Spinal cord (tissue), 10 donors: Measurements from ENCODE around the gene EGFL6. TPM values are rescaled to one million over a fixed set of nuclear protein-coding genes. Genes with fewer than 3 reads are reported as not detected.
A peak's percentile ranks its signal among the peaks of the same experiment; 100 is the strongest.

Source experiments
- DNase-seq, 6 donors: peaks; one replicate each; pipeline versions ENCODE4 v3.0.0 to v3.0.0-alpha.2; 2013 to 2015; ENCODE audit warnings: low spot score in 6 of 6, low read depth in 4 of 6
- H3K27ac ChIP-seq: one replicate; pipeline ENCODE4 v1.5.1; 2013; ENCODE audit warnings: low read depth, low read length, control low read depth
- H3K27me3 ChIP-seq: one replicate; pipeline ENCODE4 v1.6.1; 2013; ENCODE audit warnings: low read length; ENCODE audit not compliant: control insufficient read depth, insufficient read depth
- H3K36me3 ChIP-seq: one replicate; pipeline ENCODE4 v1.6.1; 2013; ENCODE audit warnings: low read length; ENCODE audit not compliant: control insufficient read depth, insufficient read depth
- H3K4me1 ChIP-seq: one replicate; pipeline ENCODE4 v1.6.1; 2013; ENCODE audit warnings: low read length; ENCODE audit not compliant: control insufficient read depth, insufficient read depth
- H3K4me3 ChIP-seq: one replicate; pipeline ENCODE4 v1.5.1; 2013; ENCODE audit warnings: low read depth, low read length, control low read depth
- H3K9me3 ChIP-seq: one replicate; pipeline ENCODE4 v1.6.1; 2013; ENCODE audit warnings: low read length; ENCODE audit not compliant: control insufficient read depth, insufficient read depth
- WGBS: methylation state at CpG from one replicate; pipeline ENCODE4 v1.1.5; 2013; ENCODE audit warnings: missing lambda C conversion rate; ENCODE audit not compliant: insufficient coverage; 5-methylcytosine and 5-hydroxymethylcytosine counted together
- polyA plus RNA-seq, 2 donors: library from polyadenylated mRNA; unstranded; fragments of 120-200 nt; gene quantifications; one replicate each; pipeline ENCODE4 v1.2.1, GENCODE V29; 2013; ENCODE audit not compliant: insufficient read length in 2 of 2
- total RNA-seq, 2 donors: library from RNA; depleted of rRNA in 1 of 2; stranded (reverse); fragments of 120-200 nt in 1 of 2; fragments of >200 nt in 1 of 2; gene quantifications; one replicate each; pipeline versions ENCODE4 v1.2.3 to v1.2.4, GENCODE V29; 2013 to 2014
- donor health status: healthy.

Gene EGFL6
- total and polyA plus RNA-seq, 4 donors, result 12.7 to 27.8 (median 18.3) TPM

- no peak overlapping the region for H3K4me3 ChIP-seq
- peaks cover 38% of the 10 kb centered on the region for H3K27me3 ChIP-seq
- H3K4me1 ChIP-seq, result no peaks in the 10 kb centered on the region
- no peak overlapping the region for H3K27ac ChIP-seq
- H3K9me3 ChIP-seq, result no peaks in the 10 kb centered on the region
- H3K36me3 ChIP-seq, result no peaks in the 10 kb centered on the region
- DNase-seq, result no peak
- 93% methylated on average over 2 of the region's 2 CpGs for WGBS
Observed at GRCh38 chrX:13540602-13541001, 28.8 kb upstream of the EGFL6 start.

DNA sequence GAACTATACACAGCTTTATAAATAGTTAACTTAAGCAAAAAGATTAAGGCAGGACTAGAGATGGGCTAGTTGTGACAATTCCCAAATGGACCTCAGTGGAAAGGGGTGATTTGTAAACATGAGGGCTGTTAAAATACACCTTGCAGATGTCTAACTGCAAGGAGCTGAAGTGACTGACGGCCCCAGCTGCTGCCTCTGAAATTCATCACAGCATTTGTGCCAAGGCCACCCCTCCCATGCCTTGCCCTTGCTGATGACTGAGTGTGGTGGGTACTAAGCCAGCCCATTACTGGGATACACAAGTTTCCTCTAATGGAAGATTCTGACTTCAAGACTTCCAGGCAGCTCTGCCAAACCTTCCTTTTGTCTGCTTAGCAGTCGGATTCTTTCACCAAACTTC, 23.7 kb upstream of the EGFL6 start:
- Histone ChIP-seq H3K9me3 (no peaks in the 10 kb centered on the region), H3K27me3 (peaks cover 35% of the 10 kb centered on the region), H3K4me1 (no peaks in the 10 kb centered on the region), H3K27ac (no peak overlapping the region), H3K4me3 (no peak overlapping the region), H3K36me3 (no peaks in the 10 kb centered on the region)
- no peak for DNase-seq
- WGBS, result 33% methylated on average over 2 of the region's 2 CpGs

DNA sequence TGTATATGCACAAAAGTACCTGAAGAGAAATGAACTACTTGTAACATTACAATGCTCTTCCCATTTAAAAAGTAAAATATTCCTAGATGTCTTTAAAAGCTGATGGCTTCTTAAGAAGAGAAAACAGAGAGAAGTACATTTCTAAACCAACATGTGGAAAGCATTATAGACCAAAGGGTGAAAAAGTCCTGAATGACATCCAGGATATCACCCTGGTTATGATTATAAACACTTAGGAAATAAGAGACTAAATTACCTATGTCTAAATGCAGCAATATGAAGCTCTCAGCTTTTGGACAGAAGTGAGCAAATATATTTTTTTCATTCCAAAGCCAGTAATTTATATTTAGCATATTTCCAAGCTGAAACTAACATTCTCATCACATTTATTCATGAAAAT, 21.7 kb upstream of the EGFL6 start:
- Histone ChIP-seq H3K36me3 (no peaks in the 10 kb centered on the region), H3K4me1 (no peaks in the 10 kb centered on the region), H3K27ac (no peak overlapping the region), H3K4me3 (no peak overlapping the region), H3K9me3 (no peaks in the 10 kb centered on the region), H3K27me3 (peaks cover 41% of the 10 kb centered on the region)
- no peak for DNase-seq

GRCh38 chrX:13550346-13550745, 19.1 kb upstream of the EGFL6 start:
- no peak for DNase-seq
- Histone ChIP-seq H3K27me3 (peaks cover 40% of the 10 kb centered on the region), H3K27ac (no peak overlapping the region), H3K9me3 (no peaks in the 10 kb centered on the region), H3K4me3 (no peak overlapping the region), H3K36me3 (no peaks in the 10 kb centered on the region), H3K4me1 (no peaks in the 10 kb centered on the region)

DNA sequence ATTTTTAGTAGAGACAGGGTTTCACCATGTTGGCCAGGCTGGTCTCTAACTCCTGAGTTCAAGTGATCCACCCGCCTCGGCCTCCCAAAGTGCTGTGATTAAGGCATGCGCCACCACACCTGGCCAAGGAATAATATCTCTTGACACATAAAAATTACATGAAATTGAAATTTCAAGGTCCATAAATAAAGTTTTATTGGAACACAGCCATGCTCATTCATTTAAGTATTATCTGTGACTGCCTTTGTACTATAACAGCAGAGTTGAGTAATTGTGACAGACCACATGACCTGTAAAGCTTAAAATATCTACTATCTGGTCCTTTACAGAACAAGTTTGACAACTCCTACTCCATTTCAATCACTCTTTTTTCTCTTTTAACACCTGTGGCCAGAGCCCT, 17.8 kb upstream of the EGFL6 start:
- no peaks in the 10 kb centered on the region for H3K4me1 ChIP-seq
- WGBS, result no CpG with 5 or more reads among the region's 3 CpGs
- H3K4me3 ChIP-seq, result no peak overlapping the region
- H3K27me3 ChIP-seq, result peaks cover 40% of the 10 kb centered on the region
- DNase-seq, result no peak
- no peaks in the 10 kb centered on the region for H3K36me3 ChIP-seq
- H3K27ac ChIP-seq, result no peak overlapping the region
- no peaks in the 10 kb centered on the region for H3K9me3 ChIP-seq

- Histone ChIP-seq H3K36me3 (no peaks in the 10 kb centered on the region), H3K27me3 (peaks cover 42% of the 10 kb centered on the region), H3K4me1 (no peaks in the 10 kb centered on the region), H3K9me3 (no peaks in the 10 kb centered on the region), H3K4me3 (no peak overlapping the region), H3K27ac (no peak overlapping the region)
- WGBS, result 100% methylated on average over 1 of the region's 1 CpG
- DNase-seq, result no peak
Observed at GRCh38 chrX:13552892-13553291, 16.5 kb upstream of the EGFL6 start.

DNA sequence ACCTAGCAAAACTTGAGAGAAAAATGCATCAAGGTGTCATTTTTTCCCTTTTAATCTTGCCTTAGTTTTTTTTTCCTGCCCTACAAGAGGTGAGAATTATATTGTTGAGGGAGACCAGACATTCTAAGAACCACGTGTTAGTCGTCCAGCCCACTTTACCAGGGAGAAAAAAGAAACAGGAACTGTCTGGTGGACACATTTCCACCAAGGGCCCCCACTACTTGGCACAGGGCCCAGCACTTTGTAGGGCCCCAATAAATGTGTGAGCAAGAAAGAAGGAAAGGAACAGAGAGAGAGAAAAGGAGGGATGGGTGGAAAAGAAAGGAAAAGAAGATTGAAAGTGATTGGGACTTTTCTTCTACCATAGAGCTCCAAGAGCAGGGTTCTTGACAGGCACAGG, 3.9 kb upstream of the EGFL6 start:
- DNase-seq, result no peak
- H3K27me3 ChIP-seq, result peaks cover 39% of the 10 kb centered on the region
- no peaks in the 10 kb centered on the region for H3K9me3 ChIP-seq
- no peak overlapping the region for H3K27ac ChIP-seq
- H3K36me3 ChIP-seq, result no peaks in the 10 kb centered on the region
- WGBS, result no CpG with 5 or more reads among the region's 2 CpGs
- H3K4me3 ChIP-seq, result no peak overlapping the region
- H3K4me1 ChIP-seq, result peaks cover 7% of the 10 kb centered on the region

DNA sequence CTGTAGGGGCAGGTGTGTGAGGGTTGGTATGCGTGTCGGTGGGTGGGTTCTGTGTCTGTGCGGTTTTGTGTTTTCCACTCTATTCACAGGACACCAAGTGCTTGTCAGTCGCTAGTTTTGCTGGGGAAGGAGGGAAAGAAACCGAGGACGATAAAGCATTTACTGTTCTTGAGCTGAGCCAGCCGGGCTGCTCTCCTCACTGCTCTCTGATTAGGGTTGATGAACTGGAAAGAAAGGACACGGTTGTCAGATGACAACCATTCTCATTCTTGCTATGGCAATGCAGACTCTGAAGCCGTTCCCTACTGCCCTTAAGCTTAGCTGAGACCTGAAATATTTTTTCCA, 832 bp downstream of the EGFL6 start:
- no peaks in the 10 kb centered on the region for H3K9me3 ChIP-seq
- WGBS, result 13% methylated on average over 9 of the region's 9 CpGs
- no peak overlapping the region for H3K27ac ChIP-seq
- DNase-seq, result peak in 2 of 6 donors; percentile 14 to 38
- H3K4me3 ChIP-seq, result peak overlapping the region; percentile 32
- no peaks in the 10 kb centered on the region for H3K36me3 ChIP-seq
- peaks cover 42% of the 10 kb centered on the region for H3K27me3 ChIP-seq
- H3K4me1 ChIP-seq, result peaks cover 7% of the 10 kb centered on the region

- H3K4me3 ChIP-seq, result no peak overlapping the region
- no peak overlapping the region for H3K27ac ChIP-seq
- DNase-seq, result no peak
- H3K36me3 ChIP-seq, result no peaks in the 10 kb centered on the region
- WGBS, result 71% methylated on average over 1 of the region's 5 CpGs
- no peaks in the 10 kb centered on the region for H3K9me3 ChIP-seq
- peaks cover 7% of the 10 kb centered on the region for H3K4me1 ChIP-seq
- peaks cover 45% of the 10 kb centered on the region for H3K27me3 ChIP-seq
Observed at GRCh38 chrX:13571136-13571535, 1.7 kb downstream of the EGFL6 start.

DNA sequence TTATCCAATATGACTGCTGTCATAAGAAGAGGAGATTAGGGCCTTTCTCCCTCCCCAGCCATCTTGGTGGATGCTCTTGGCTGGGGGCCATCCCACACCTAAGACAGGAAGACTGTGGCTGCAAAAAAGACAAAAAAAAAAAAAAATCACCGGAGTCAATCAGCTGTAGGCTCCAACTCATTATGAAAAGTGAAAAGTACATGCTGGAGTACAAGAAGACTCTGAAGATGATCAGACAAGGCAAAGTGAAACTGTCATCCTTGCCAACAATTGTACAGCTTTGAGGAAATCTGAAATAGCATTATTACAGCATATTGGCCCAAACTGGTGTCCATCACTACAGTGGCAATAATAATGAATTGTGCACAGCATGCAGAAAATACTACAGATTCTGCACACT, 5.2 kb downstream of the EGFL6 start:
- H3K9me3 ChIP-seq, result no peaks in the 10 kb centered on the region
- H3K36me3 ChIP-seq, result no peaks in the 10 kb centered on the region
- H3K4me3 ChIP-seq, result no peak overlapping the region
- peaks cover 26% of the 10 kb centered on the region for H3K27me3 ChIP-seq
- no peak for DNase-seq
- WGBS, result no CpG with 5 or more reads among the region's 1 CpG
- peaks cover 6% of the 10 kb centered on the region for H3K4me1 ChIP-seq
- H3K27ac ChIP-seq, result no peak overlapping the region

DNA sequence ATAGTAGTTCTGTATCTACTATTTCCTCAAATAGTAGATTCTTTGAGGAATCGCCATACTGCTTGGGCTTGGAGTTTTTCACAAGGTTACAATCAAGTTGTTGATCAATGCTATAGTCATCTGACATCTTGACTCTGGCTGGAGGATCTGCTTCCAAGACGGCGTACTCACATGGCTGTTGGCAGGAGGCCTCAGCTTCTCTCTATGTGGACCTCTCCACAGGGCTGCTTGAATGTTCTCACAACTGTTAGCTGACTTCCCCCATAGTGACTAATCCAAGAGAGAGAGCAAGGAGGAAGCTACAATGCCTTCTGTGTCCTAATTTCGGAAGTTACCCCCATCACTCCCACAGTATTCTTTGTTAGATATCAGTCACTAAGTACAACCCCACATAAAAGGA, 10.3 kb downstream of the EGFL6 start:
- no peaks in the 10 kb centered on the region for H3K9me3 ChIP-seq
- H3K4me3 ChIP-seq, result no peak overlapping the region
- H3K27ac ChIP-seq, result no peak overlapping the region
- DNase-seq, result no peak
- peaks cover 19% of the 10 kb centered on the region for H3K27me3 ChIP-seq
- no peaks in the 10 kb centered on the region for H3K4me1 ChIP-seq
- 60% methylated on average over 1 of the region's 4 CpGs for WGBS
- no peaks in the 10 kb centered on the region for H3K36me3 ChIP-seq
